Pulmonary artery endothelial cell (primary cell): ENCODE results near the gene ALK. TPM values are rescaled to one million over a fixed set of nuclear protein-coding genes. Genes with fewer than 3 reads are reported as not detected.

ENCODE experiments used
- DNase-seq: peaks from one replicate; pipeline ENCODE4 v3.0.0-alpha.2; 2011; ENCODE audit warnings: low read depth, low spot score
- total RNA-seq: library from RNA; depleted of rRNA; stranded (reverse); fragments of >200 nt; gene quantifications from 2 replicates; pipeline ENCODE4 v1.2.3, GENCODE V29; 2014

The ALK gene
- total RNA-seq, 1 donor from 2014 or later: not detected

DNA sequence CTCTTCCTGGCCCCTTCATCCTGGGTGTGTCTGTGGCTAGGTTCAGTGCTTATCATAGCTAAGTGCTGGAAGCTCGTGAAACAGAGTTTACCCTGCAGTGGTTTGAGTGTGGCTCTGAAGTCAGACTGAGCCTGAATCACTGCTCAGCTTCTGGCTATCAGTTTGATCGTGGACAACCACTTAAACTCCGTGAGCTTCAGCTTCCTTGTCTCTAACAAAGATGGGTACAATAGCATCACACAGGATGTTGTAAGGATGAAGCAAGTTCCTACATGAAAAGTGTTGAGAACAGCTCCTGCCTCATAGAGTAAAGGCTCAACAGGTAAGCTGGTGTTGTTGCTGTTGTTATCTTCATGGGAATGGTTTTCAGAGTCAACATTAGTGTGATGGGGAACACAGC is 595.8 kb downstream of the ALK start:
- no peak for DNase-seq

GRCh38 chr2:29323961-29324360 is 597.4 kb downstream of the ALK start:
- DNase-seq: no peak

- no peak for DNase-seq
Observed at GRCh38 chr2:29323301-29323700, 598.1 kb downstream of the ALK start.

DNA sequence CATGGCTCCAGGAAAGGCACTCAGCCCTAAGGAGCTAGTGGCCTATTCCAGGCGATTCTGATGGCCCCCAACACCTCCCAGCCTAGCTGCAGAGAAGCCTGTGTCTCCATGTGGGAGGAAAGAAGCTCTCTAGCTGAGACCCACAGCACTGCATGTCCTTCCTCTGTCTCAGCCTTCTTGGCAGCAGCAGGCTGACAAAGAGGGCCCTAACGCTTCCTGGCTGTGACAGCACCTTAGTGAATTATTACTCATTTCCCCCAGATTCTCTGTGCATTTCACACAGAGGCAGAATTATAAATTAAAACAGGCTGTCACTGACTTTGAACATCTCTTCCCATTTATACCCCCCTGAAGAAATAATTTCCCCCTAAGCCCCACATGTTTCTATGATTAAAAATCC is 599.4 kb downstream of the ALK start:
- no peak for DNase-seq

DNA sequence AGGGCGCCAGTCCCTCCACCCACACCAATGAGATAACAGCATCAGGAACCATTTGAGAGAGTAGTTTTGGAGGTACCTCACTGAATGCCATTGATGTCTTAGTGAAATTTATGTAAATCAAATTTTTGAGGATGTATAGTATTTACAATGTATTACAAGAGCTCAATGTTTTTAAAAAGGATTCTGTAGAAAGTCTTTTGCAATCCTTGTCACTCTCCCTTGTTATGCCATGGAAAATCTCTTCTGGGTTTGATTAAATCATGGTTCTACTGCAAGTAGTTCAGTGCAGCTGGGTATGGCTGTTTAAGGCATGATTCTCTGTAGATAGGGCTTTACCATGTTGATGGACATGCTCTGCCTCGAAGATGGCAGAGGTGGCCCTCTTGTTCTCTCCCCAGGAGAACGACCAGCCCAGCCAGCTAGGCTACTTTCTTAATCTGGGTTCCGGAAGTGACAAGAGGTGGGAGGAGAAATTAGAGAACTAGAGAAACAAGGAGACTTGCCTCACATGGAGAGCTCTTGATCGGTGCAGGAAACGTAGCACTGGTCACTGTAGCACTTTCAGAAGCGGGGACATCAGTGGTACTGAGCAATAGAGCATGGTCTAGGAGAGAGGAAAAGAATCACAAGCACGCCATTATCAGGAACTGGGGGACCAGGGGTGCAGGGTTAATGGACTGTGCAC is 603.4 kb downstream of the ALK start:
- DNase-seq: no peak

DNA sequence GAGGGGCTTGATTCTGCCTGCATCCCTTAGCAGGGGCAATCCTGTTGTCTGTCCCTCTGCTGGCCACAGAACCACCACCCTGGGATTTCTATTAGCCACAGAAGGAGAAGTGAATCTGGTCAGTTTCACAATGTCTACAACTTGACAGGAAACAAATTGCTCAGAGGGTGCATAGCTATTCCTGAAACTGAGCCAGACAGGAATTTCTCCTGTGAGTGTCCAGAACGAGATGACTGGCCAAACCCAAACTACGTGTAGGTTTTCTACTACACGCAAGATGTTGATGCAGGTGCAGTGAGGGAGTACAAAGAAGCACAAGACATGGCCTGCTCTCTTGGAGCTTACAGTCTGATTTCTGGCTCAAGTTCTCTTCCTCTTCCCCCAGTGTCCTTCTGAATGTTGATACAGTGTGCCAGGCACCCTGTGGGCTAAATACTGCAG is 604.3 kb downstream of the ALK start:
- no peak for DNase-seq

DNA sequence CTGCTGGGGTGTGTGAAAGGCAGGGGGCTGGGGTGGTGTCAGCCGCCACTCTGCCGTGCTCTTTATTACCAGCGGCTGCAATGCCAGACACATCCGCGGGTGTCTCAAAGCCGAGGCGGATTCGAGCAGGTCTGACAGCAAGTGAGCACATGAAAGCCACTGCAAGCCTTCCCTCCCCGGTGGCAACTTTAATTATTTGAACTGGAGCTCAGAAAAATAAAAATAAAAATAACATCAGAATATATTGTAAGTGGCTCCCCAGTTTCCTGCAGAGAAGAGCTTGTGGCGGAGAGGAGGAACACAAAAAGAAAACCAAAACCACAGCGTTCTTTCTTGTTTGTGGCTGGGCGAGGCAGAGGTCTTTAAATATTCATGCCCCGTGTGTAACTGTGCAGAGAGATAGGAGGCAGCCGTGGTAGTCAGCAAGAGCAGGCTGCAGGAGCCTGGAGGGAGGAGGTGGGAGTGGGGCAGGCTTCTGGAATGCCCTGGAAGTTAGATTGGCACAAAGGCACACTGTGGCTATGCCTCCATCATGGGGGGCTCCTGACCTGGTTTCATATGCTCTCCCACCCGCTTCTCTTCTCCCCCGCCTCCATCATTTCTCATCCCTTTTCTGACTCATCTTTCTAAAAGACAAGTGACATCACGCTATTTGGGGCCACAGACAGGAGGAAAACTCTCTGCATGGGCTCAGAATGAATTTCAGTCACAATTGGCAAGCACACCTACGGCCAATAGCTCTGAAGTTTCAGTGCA is 606.4 kb downstream of the ALK start:
- DNase-seq: no peak

DNA sequence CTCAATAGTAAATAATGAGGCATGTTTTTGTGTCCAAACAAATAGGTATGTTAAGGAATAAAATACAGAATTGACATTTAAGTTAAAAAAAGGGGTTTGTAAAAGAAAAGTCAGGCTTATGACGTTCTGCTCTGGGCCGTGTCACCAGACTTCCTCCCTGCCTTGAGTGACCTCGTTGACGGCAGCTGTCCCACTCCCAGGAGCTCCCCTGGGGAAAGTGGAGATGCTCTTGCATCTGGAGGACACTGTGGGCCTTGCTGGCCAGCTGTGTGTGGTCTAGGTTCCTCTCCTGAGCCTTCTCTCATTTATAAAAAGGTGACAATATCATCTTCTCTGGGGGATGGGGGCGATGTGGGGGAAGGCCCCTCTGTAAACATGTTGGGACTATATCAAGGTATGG is 609.9 kb downstream of the ALK start:
- no peak for DNase-seq

DNA sequence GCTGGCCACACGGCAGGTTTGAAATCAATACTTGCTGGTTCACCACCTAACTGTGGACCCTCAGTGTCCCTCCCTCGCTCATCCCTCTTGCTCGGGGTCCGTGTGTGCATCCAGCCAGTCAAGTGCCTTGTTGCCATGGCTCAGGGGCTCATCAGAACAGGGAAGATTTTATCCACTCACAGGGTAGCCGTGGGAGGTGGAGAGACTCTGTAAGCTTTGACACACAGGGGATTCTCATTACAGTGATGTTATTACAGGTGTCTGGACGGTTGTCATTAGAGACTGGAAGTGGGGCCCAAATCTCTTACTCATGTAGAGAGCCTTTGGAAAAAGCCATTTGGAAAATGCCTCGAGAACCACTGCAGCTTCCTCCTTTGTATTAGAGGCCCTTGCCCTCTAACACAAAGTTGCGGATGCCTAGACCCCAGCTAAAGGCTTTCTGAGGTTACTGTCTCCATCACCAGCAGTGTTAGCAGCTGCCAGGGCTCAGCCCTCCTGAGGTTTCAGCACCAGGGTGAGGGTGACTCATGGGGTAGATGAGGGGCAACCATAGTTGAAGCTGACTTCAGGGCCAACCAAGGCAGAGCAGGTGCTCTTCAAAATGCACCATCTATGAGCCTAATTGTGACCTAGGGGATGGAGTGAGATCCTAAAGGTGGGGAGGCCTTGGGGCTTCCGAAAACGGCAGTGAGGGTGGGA is 610.6 kb downstream of the ALK start:
- DNase-seq: no peak

DNA sequence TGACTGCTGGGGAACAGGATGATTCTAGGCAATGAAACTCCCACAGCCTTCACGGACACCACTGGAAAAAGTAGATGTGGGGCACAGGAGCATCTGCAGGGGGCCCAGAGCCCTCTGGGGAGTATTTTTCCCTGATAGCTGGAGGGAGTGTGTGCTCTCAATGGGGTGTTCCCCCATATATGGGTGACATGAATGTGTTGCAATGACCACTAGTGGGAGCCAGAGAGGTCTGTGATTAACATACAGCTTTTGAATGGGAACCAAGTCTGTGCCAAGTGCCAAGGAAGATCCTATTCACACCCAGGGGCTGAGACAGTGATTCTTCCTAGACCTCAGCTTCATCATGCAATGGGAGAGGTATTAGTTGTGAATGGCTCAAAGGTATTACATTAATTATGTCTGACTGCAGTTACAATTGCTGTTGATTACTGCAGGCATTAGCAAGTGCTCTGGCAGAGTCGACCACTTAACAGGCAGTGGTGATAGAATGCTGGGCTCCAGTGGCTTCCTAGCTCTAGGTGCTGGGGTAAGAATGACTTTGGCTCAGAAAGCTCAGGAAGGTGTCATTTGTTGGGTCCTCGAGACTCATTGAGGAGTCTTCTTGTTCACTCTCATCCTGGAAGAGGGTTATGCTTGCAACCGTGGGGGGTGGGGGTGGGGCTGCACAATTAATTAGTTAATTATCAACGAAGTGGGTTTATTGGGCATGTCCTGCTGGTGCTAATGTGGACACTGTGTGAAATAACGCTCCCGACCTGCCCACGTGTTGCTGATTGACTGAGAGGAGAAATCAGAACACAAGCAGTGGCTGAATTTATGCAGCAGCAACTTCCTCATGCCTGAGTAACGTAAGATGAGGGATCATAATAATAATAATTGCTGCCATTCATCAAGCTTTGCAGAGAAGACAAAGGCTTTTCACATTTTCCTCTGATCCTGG is 612.0 kb downstream of the ALK start:
- peak; percentile 11 for DNase-seq

GRCh38 chr2:29308366-29308765 is 613.0 kb downstream of the ALK start:
- DNase-seq: no peak

DNA sequence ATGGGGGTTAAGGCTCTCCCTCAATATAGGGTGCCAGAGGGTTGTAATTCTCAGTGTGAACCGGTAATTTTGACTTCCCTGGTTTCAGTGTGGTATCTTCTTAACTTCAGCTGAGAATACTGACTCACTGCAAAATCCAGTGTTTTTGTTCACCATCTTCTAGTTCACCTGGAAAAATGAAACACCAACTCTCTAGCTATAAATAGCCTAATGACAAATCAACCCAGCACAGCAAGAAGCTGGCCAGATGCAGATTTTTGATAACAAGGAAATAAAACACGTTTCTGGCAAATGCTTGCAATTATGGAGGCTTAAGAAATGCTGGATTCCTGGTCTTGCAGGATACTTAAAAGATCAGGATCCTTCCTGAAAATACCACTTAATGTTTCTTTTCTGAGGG is 613.9 kb downstream of the ALK start:
- no peak for DNase-seq

- DNase-seq: no peak
Observed at GRCh38 chr2:29305762-29306161, 615.6 kb downstream of the ALK start.

- no peak for DNase-seq
Observed at GRCh38 chr2:29304399-29305060, 616.9 kb downstream of the ALK start.

DNA sequence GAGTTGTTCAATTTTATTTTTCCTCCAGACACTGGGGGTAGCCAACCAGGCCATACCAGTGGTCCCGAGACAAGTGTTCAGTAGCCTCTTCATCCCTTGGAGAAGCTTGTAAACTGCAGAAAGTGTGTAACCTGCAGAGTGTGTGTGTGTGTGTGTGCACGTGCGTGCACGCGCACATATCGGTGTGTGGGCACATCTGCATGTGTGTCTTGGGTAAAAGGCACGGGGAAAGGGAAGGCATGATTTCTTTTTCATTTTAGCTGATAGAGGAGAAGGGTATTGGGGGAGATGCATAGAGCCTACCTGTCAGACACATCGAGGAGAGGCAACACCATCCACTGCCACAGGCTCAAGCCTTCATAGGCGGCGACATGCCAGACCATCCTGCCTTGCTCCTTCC is 624.8 kb downstream of the ALK start:
- no peak for DNase-seq

- no peak for DNase-seq
Observed at GRCh38 chr2:29295845-29296244, 625.5 kb downstream of the ALK start.

- no peak for DNase-seq
Observed at GRCh38 chr2:29293830-29294438, 627.5 kb downstream of the ALK start.

DNA sequence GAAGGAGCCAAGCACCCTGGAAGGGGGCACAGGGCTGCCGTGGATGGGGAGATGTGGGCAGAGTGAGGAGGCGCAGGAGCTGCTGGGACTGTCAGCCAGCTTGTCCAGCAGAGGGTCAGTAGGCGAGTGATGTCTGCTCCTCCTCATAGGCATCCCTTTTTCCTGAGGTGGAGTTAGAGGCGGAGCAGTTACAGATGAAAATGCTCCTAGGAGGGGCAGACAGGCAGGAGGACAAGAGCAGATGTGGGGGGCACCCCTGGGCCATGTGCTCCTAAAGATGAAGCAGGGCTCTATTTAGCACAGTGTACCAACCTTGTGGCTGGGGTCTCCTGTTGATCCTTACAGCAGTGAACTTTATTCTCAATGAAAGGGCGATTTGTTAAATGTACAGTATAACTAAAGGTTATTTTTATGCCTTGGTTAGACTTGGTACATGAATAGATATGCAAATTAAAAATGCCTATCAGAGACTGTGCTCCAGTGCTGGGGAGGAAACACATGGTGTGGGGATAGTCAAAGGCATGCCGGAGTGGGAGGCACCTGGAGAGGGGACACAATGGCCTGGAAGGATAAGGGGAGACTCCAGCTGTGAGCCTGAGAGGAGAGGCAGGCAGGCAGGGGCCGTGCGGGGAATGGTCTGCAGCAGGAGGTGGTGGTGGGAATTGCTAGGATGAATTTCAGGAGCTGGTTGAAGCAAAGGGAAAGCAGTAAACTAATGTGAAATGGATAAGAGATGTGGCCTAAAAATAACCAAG is 630.9 kb downstream of the ALK start:
- DNase-seq: no peak

DNA sequence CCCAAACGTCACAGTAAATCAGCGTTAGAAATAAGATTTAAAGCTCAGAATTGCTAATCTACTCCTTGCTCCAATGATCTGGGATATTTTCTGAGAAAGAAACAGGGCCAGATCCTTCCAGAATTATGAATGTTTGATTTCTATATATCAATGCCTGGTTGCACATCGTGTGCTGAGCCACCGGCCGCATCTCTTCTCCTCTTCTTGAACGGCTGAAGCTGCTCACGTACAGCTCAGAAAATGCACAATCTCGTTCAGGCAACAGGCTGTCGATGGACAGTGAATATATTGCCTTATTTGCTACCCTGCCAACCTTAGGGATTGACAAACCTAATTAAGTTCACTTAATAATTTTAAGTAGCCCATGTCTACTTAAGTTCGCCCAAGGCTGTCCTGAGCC is 636.7 kb downstream of the ALK start:
- DNase-seq: no peak

- no peak for DNase-seq
Observed at GRCh38 chr2:29281916-29282247, 639.5 kb downstream of the ALK start.
